GM12873 (cell line): Measurements from ENCODE around the gene C6orf141.

ENCODE experiments used
- CTCF ChIP-seq: IDR thresholded peaks from 2 replicates; pipeline ENCODE4 v1.5.1; 2012; ENCODE audit warnings: low read depth, mild to moderate bottlenecking, moderate library complexity, low read length, control low read depth; ENCODE audit not compliant: insufficient read depth; ENCODE audit errors: missing control alignments

C6orf141 gene

DNA sequence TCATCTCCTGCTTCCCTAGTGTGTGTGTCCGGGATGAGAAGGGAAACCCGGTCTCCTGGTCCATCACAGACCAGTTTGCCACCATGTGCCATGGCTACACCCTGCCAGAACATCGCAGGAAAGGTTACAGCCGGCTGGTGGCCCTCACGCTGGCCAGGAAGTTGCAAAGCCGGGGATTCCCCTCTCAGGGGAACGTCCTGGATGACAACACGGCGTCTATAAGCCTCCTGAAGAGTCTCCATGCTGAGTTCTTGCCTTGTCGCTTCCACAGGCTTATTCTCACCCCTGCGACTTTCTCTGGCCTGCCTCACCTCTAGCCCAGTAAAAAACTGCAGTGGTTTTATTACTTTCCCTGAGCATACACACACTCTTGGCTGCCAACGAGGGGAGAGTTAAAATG, 23.9 kb upstream of the C6orf141 start:
- no peak for TF ChIP-seq CTCF

GRCh38 chr6:49527320-49527719, 23.1 kb upstream of the C6orf141 start:
- TF ChIP-seq CTCF = no peak

GRCh38 chr6:49528571-49528970, 21.9 kb upstream of the C6orf141 start:
- no peak for TF ChIP-seq CTCF

- no peak for TF ChIP-seq CTCF
Measured at GRCh38 chr6:49530141-49530776, 20.2 kb upstream of the C6orf141 start.

GRCh38 chr6:49531774-49532569, 18.5 kb upstream of the C6orf141 start:
- peak; percentile 71 for TF ChIP-seq CTCF

GRCh38 chr6:49535795-49536194, 14.7 kb upstream of the C6orf141 start:
- TF ChIP-seq CTCF = no peak

DNA sequence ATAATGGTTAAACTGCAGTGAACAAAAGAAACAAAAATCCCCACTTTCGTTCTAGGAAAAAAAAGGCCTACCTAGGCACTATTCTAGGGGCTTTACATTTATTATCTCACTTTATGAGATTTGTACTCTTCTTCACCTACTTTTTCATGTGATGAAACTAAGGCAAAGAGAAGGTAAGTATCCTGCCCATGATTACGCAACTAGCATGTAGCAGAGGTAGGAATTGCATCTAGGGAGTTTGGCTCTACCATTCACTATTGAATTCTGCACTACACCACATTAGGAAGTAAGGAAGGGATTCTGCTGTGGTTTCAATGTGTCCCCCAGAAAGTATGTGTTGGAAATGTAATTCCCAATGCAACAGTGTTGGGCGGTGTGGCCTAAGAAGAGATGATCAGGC, 11.4 kb upstream of the C6orf141 start:
- TF ChIP-seq CTCF = no peak
